Ovary (tissue), 3 donors: ENCODE data around the gene TRIP13.

ENCODE experiments used
- EP300 ChIP-seq: sonication (generic); formaldehyde crosslinking; IDR thresholded peaks from one replicate; pipeline ENCODE4 v1.6.1; 2017; ENCODE audit warnings: antibody characterized with exemption
- POLR2A ChIP-seq: fragments of 450-650 bp; IDR thresholded peaks from one replicate; pipeline ENCODE4 v1.6.1; 2017; ENCODE audit warnings: antibody characterized with exemption, mild to moderate bottlenecking, moderate library complexity
- TF ChIP-seq, protein P1 (sequence below), 3 donors: fragments of 450-650 bp in 2 of 3; fragments of 200-600 bp in 1 of 3; IDR thresholded peaks; one replicate each; pipeline versions ENCODE4 v1.5.1 to v1.8.0; 2016 to 2022; ENCODE audit warnings: antibody characterized with exemption in 3 of 3, mild to moderate bottlenecking in 1 of 3
- donor health status: DM: no; HTN: no; CAD: no.

GRCh38 chr5:859798-860296 is 32.8 kb upstream of the TRIP13 start:
- TF ChIP-seq, protein P1, sequence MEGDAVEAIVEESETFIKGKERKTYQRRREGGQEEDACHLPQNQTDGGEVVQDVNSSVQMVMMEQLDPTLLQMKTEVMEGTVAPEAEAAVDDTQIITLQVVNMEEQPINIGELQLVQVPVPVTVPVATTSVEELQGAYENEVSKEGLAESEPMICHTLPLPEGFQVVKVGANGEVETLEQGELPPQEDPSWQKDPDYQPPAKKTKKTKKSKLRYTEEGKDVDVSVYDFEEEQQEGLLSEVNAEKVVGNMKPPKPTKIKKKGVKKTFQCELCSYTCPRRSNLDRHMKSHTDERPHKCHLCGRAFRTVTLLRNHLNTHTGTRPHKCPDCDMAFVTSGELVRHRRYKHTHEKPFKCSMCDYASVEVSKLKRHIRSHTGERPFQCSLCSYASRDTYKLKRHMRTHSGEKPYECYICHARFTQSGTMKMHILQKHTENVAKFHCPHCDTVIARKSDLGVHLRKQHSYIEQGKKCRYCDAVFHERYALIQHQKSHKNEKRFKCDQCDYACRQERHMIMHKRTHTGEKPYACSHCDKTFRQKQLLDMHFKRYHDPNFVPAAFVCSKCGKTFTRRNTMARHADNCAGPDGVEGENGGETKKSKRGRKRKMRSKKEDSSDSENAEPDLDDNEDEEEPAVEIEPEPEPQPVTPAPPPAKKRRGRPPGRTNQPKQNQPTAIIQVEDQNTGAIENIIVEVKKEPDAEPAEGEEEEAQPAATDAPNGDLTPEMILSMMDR (IDR thresholded peaks at IDR 0.05) = no peak
- TF ChIP-seq POLR2A = no peak
- TF ChIP-seq EP300 = no peak
